Adrenal gland (tissue), 5 donors: ENCODE measurements around the gene COX7A1.

Experiments
- POLR2A ChIP-seq, 2 donors: fragments of 450-650 bp; IDR thresholded peaks; one replicate each; pipeline ENCODE4 v1.6.1; 2017; ENCODE audit warnings: antibody characterized with exemption in 2 of 2, mild to moderate bottlenecking in 2 of 2, moderate library complexity in 1 of 2
- TF ChIP-seq, protein P1 (sequence below), 6 experiments: fragments of 450-650 bp in 4 of 6; fragments of 200-600 bp in 2 of 6; sonication (generic) in 1 of 6; IDR thresholded peaks; 1 replicate in 5 of 6; 2 replicates in 1 of 6; pipeline versions ENCODE4 v1.5.1 to v1.8.0; 2016 to 2021; ENCODE audit warnings: antibody characterized with exemption in 6 of 6, mild to moderate bottlenecking in 2 of 6, moderate library complexity in 1 of 6
- donor health status: DM: no; HTN: no; CAD: no.

DNA sequence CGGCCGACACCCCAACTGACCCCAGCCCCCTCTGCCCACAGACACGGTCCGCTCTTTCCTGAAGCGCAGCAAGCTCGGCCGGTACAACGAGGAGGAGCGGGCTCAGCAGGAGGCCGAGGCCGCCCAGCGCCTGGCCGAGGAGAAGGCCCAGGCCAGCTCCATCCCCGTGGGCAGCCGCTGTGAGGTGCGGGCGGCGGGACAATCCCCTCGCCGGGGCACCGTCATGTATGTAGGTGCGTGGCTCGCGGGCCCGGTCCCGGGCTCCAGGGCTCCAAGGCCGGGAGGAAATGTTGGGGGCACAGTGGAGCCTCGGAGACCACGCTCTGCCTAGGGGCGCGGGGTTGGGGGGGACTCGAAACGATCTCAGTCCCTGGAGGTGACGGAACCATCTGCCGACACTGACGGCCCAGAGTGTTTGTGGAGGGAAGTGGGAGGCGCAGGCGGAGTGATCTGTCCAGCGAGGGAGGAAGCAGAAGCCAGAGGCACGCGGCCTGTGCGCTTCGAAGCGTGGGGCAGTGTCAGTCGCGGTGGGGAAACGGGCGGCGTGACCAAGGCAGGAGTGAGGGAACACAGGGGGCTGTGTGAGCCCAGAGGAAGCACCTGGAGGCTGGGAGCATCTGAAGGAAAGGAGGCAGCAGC is 30.6 kb downstream of the COX7A1 start:
- TF ChIP-seq, protein P1, sequence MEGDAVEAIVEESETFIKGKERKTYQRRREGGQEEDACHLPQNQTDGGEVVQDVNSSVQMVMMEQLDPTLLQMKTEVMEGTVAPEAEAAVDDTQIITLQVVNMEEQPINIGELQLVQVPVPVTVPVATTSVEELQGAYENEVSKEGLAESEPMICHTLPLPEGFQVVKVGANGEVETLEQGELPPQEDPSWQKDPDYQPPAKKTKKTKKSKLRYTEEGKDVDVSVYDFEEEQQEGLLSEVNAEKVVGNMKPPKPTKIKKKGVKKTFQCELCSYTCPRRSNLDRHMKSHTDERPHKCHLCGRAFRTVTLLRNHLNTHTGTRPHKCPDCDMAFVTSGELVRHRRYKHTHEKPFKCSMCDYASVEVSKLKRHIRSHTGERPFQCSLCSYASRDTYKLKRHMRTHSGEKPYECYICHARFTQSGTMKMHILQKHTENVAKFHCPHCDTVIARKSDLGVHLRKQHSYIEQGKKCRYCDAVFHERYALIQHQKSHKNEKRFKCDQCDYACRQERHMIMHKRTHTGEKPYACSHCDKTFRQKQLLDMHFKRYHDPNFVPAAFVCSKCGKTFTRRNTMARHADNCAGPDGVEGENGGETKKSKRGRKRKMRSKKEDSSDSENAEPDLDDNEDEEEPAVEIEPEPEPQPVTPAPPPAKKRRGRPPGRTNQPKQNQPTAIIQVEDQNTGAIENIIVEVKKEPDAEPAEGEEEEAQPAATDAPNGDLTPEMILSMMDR (IDR thresholded peaks at IDR 0.05), result no peak
- no peak for TF ChIP-seq POLR2A (IDR thresholded peaks at IDR 0.05)
